ENCODE measurements around the gene ADAMTS6. TPM values are rescaled to one million over a fixed set of nuclear protein-coding genes. Genes with fewer than 3 reads are reported as not detected.
"Not testable (repeated sequence)": the region's sequence is repeated elsewhere in the genome, so short reads cannot be mapped to it uniquely, and the experiment has no call there.

ADAMTS6 gene
- polyA plus RNA-seq, 1 donor: 2.3 TPM

GRCh38 chr5:65186646-65187227 is 295.0 kb downstream of the ADAMTS6 start:
- WGBS (ENCODE audit: insufficient coverage, low lambda C conversion rate): 100% methylated on average over 1 of the region's 2 CpGs
- no peaks in the 10 kb centered on the region for H3K9me3 ChIP-seq (ENCODE audit: control insufficient read depth, low read depth, low read length)
- H3K36me3 ChIP-seq (ENCODE audit: control insufficient read depth, insufficient read depth, low read length): no peaks in the 10 kb centered on the region
- H3K27me3 ChIP-seq (ENCODE audit: control insufficient read depth, insufficient read depth, low read length): no peaks in the 10 kb centered on the region
- H3K4me3 ChIP-seq (ENCODE audit: low read length): no peak overlapping the region
- no peak for DNase-seq
- H3K27ac ChIP-seq (ENCODE audit: low read length): no peak overlapping the region
- peaks cover 8% of the 10 kb centered on the region for H3K4me1 ChIP-seq (ENCODE audit: control insufficient read depth, insufficient read depth, low read length)

GRCh38 chr5:65185468-65185867 is 296.3 kb downstream of the ADAMTS6 start:
- H3K9me3 ChIP-seq (ENCODE audit: control insufficient read depth, low read depth, low read length): no peaks in the 10 kb centered on the region
- H3K27ac ChIP-seq (ENCODE audit: low read length): no peak overlapping the region
- H3K27me3 ChIP-seq (ENCODE audit: control insufficient read depth, insufficient read depth, low read length): no peaks in the 10 kb centered on the region
- no peaks in the 10 kb centered on the region for H3K36me3 ChIP-seq (ENCODE audit: control insufficient read depth, insufficient read depth, low read length)
- no peak overlapping the region for H3K4me3 ChIP-seq (ENCODE audit: low read length)
- DNase-seq: no peak
- peaks cover 8% of the 10 kb centered on the region for H3K4me1 ChIP-seq (ENCODE audit: control insufficient read depth, insufficient read depth, low read length)
- WGBS (ENCODE audit: insufficient coverage, low lambda C conversion rate): 100% methylated on average over 1 of the region's 1 CpG

GRCh38 chr5:65184780-65185179 is 296.9 kb downstream of the ADAMTS6 start:
- Histone ChIP-seq H3K27me3 (ENCODE audit: control insufficient read depth, insufficient read depth, low read length) (no peaks in the 10 kb centered on the region), H3K4me3 (ENCODE audit: low read length) (no peak overlapping the region), H3K9me3 (ENCODE audit: control insufficient read depth, low read depth, low read length) (no peaks in the 10 kb centered on the region), H3K27ac (ENCODE audit: low read length) (peak overlapping the region; percentile 60), H3K4me1 (ENCODE audit: control insufficient read depth, insufficient read depth, low read length) (peaks cover 8% of the 10 kb centered on the region), H3K36me3 (ENCODE audit: control insufficient read depth, insufficient read depth, low read length) (no peaks in the 10 kb centered on the region)
- peak; percentile 82 to 91 for DNase-seq
- WGBS (ENCODE audit: insufficient coverage, low lambda C conversion rate): 0% methylated on average over 1 of the region's 5 CpGs

- WGBS (ENCODE audit: insufficient coverage, low lambda C conversion rate): no CpG with 5 or more reads among the region's 18 CpGs
- DNase-seq; H3K9me3 ChIP-seq (ENCODE audit: control insufficient read depth, low read depth, low read length); H3K27ac ChIP-seq (ENCODE audit: low read length); H3K27me3 ChIP-seq (ENCODE audit: control insufficient read depth, insufficient read depth, low read length); H3K36me3 ChIP-seq (ENCODE audit: control insufficient read depth, insufficient read depth, low read length); H3K4me1 ChIP-seq (ENCODE audit: control insufficient read depth, insufficient read depth, low read length); H3K4me3 ChIP-seq (ENCODE audit: low read length): not testable (repeated sequence)
These were observed 307.5 kb downstream of the ADAMTS6 start for GRCh38 chr5:65174231-65174630.

- no peaks in the 10 kb centered on the region for H3K36me3 ChIP-seq (ENCODE audit: control insufficient read depth, insufficient read depth, low read length)
- DNase-seq: no peak
- 100% methylated on average over 2 of the region's 5 CpGs for WGBS (ENCODE audit: insufficient coverage, low lambda C conversion rate)
These were observed 308.6 kb downstream of the ADAMTS6 start for GRCh38 chr5:65173130-65173525.

GRCh38 chr5:65172486-65173129 is 309.1 kb downstream of the ADAMTS6 start:
- H3K4me3 ChIP-seq (ENCODE audit: low read length): no peak overlapping the region
- no peak for DNase-seq
- no peaks in the 10 kb centered on the region for H3K27me3 ChIP-seq (ENCODE audit: control insufficient read depth, insufficient read depth, low read length)
- 90% methylated on average over 3 of the region's 9 CpGs for WGBS (ENCODE audit: insufficient coverage, low lambda C conversion rate)
- H3K4me1 ChIP-seq (ENCODE audit: control insufficient read depth, insufficient read depth, low read length): peaks cover 2% of the 10 kb centered on the region
- H3K9me3 ChIP-seq (ENCODE audit: control insufficient read depth, low read depth, low read length): no peaks in the 10 kb centered on the region
- no peaks in the 10 kb centered on the region for H3K36me3 ChIP-seq (ENCODE audit: control insufficient read depth, insufficient read depth, low read length)
- H3K27ac ChIP-seq (ENCODE audit: low read length): no peak overlapping the region

More at GRCh38 chr5:65173130-65173525, 308.6 kb downstream of the ADAMTS6 start:
- H3K27me3 ChIP-seq (ENCODE audit: control insufficient read depth, insufficient read depth, low read length): no peaks in the 10 kb centered on the region
- no peak overlapping the region for H3K4me3 ChIP-seq (ENCODE audit: low read length)
- H3K27ac ChIP-seq (ENCODE audit: low read length): no peak overlapping the region
- H3K9me3 ChIP-seq (ENCODE audit: control insufficient read depth, low read depth, low read length): no peaks in the 10 kb centered on the region
- H3K4me1 ChIP-seq (ENCODE audit: control insufficient read depth, insufficient read depth, low read length): peaks cover 2% of the 10 kb centered on the region

GRCh38 chr5:65171645-65172044 is 310.1 kb downstream of the ADAMTS6 start:
- Histone ChIP-seq H3K4me3 (ENCODE audit: low read length) (no peak overlapping the region), H3K4me1 (ENCODE audit: control insufficient read depth, insufficient read depth, low read length) (peaks cover 2% of the 10 kb centered on the region), H3K36me3 (ENCODE audit: control insufficient read depth, insufficient read depth, low read length) (no peaks in the 10 kb centered on the region), H3K27ac (ENCODE audit: low read length) (peak overlapping the region; percentile 55), H3K27me3 (ENCODE audit: control insufficient read depth, insufficient read depth, low read length) (no peaks in the 10 kb centered on the region), H3K9me3 (ENCODE audit: control insufficient read depth, low read depth, low read length) (no peaks in the 10 kb centered on the region)
- WGBS (ENCODE audit: insufficient coverage, low lambda C conversion rate): 100% methylated on average over 1 of the region's 4 CpGs
- DNase-seq: no peak

GRCh38 chr5:65163698-65164097 is 318.0 kb downstream of the ADAMTS6 start:
- Histone ChIP-seq H3K4me1 (ENCODE audit: control insufficient read depth, insufficient read depth, low read length) (no peaks in the 10 kb centered on the region), H3K9me3 (ENCODE audit: control insufficient read depth, low read depth, low read length) (no peaks in the 10 kb centered on the region), H3K4me3 (ENCODE audit: low read length) (no peak overlapping the region), H3K36me3 (ENCODE audit: control insufficient read depth, insufficient read depth, low read length) (no peaks in the 10 kb centered on the region), H3K27ac (ENCODE audit: low read length) (no peak overlapping the region), H3K27me3 (ENCODE audit: control insufficient read depth, insufficient read depth, low read length) (no peaks in the 10 kb centered on the region)
- no peak for DNase-seq
- 80% methylated on average over 3 of the region's 10 CpGs for WGBS (ENCODE audit: insufficient coverage, low lambda C conversion rate)

- WGBS (ENCODE audit: insufficient coverage, low lambda C conversion rate): no CpG with 5 or more reads among the region's 1 CpG
- no peak overlapping the region for H3K27ac ChIP-seq (ENCODE audit: low read length)
- H3K27me3 ChIP-seq (ENCODE audit: control insufficient read depth, insufficient read depth, low read length): no peaks in the 10 kb centered on the region
- no peaks in the 10 kb centered on the region for H3K4me1 ChIP-seq (ENCODE audit: control insufficient read depth, insufficient read depth, low read length)
- H3K36me3 ChIP-seq (ENCODE audit: control insufficient read depth, insufficient read depth, low read length): no peaks in the 10 kb centered on the region
- H3K4me3 ChIP-seq (ENCODE audit: low read length): no peak overlapping the region
- no peak for DNase-seq
- H3K9me3 ChIP-seq (ENCODE audit: control insufficient read depth, low read depth, low read length): no peaks in the 10 kb centered on the region
These were observed 320.1 kb downstream of the ADAMTS6 start for GRCh38 chr5:65161655-65162054.

GRCh38 chr5:65157906-65158603 is 323.7 kb downstream of the ADAMTS6 start:
- DNase-seq: peak; percentile 10 to 24
- no peaks in the 10 kb centered on the region for H3K27me3 ChIP-seq (ENCODE audit: control insufficient read depth, insufficient read depth, low read length)
- no peak overlapping the region for H3K27ac ChIP-seq (ENCODE audit: low read length)
- no CpG with 5 or more reads among the region's 4 CpGs for WGBS (ENCODE audit: insufficient coverage, low lambda C conversion rate)
- no peak overlapping the region for H3K4me3 ChIP-seq (ENCODE audit: low read length)
- H3K9me3 ChIP-seq (ENCODE audit: control insufficient read depth, low read depth, low read length): no peaks in the 10 kb centered on the region
- H3K4me1 ChIP-seq (ENCODE audit: control insufficient read depth, insufficient read depth, low read length): no peaks in the 10 kb centered on the region
- H3K36me3 ChIP-seq (ENCODE audit: control insufficient read depth, insufficient read depth, low read length): no peaks in the 10 kb centered on the region
